GM18870 (cell line): Measurements from ENCODE around the gene NR3C1.
A peak's percentile ranks its signal among the peaks of the same experiment; 100 is the strongest.

Experiments
- ATAC-seq: cut with Tn5 transposase; IDR thresholded peaks from one replicate; pipeline ENCODE4 v1.9.1; 2021; ENCODE audit warnings: moderate library complexity; ENCODE audit not compliant: unreplicated experiment

NR3C1 gene

DNA sequence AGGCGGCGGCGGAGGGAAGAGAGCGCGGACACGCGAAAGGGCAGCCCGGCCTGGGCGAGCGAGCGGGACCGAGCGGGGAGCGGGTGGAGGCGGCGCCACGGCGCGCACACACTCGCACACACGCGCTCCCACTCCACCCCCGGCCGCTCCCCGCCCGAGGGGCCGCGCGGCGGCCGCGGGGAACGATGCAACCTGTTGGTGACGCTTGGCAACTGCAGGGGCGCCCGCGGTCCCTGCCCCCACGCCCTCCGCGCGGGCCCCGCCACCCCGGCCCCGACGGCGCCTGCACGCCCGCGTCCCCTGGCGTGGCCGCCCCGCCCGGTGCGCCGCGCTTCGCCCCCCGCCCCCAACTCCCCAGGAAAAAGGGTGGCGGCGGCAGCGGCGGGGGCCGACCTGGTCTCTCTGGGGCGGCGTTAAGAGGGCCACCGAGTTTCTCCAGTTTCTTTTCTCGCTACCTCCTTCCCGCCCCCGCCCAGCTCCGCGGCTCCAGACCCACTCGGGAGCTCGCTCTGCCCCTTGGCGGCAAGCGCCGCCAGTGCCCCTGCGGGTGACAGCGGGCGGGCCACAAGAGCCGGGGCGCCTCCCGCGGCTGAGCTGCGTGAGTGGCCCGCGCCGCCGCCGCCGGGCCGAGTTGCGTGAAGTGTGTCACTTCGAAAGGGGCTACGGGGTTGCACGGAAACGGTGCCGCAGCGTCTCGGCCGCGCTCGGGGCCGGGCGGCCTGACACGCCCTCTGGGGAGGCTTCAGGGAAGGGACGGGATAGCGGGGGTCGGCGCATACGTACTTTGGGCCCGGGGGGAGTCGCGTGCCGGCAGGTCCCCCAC is at the start of gene NR3C1:
Gene NR3C1 (minus strand): TSS at position 94 of the 823 bp plus-strand sequence. CDS start 2,847 bp downstream, outside the sequence.
- ATAC-seq, result peak; percentile 36

GRCh38 chr5:143449772-143450171 is 46.3 kb upstream of the NR3C1 start:
- no peak for ATAC-seq

- ATAC-seq, result no peak
Measured at GRCh38 chr5:143448518-143448917, 45.0 kb upstream of the NR3C1 start.

- ATAC-seq, result no peak
Measured at GRCh38 chr5:143447983-143448382, 44.5 kb upstream of the NR3C1 start.

GRCh38 chr5:143446535-143447226 is 43.2 kb upstream of the NR3C1 start:
- peak; percentile 42 for ATAC-seq

DNA sequence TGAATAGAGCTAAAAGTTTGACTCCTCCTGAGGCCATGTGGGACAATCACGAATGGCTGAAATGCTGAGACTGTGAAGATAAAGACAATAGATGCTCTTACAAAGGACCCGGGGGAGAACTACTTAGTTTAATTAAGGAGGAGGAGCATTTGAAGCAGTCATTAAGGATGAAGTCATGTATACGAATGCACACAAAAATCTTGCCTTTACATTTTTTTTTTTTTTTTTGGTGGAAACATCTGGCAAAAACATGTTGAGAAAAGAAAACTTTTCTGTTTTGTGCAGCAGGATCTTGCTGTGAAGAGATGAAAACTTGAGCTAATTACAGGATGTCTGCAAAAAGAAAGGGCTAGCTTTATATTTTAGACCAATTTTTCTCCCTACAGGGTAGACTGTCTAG is 42.3 kb upstream of the NR3C1 start:
- no peak for ATAC-seq

DNA sequence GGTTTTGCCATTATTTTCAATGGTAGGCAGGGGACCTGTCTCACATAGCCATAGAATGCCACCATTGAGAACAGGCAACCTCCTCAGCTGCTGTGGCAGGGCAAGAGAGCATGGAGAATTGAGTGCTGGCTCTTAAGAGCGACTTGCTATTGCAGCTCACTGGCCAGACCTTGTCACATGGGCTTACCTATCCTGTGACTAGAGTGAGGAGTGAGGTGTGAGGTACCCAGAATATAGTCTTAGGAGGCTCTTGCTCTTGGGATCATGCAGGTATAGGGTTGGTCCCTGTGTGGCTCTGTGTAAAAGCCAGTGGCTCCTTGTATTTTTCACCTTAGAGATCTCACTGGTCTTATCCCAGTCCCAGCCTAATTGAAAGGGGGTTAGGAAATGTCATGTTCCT is 39.8 kb upstream of the NR3C1 start:
- ATAC-seq, result no peak

GRCh38 chr5:143442385-143442784 is 38.9 kb upstream of the NR3C1 start:
- ATAC-seq, result no peak

- no peak for ATAC-seq
Measured at GRCh38 chr5:143440448-143441115, 37.1 kb upstream of the NR3C1 start.

DNA sequence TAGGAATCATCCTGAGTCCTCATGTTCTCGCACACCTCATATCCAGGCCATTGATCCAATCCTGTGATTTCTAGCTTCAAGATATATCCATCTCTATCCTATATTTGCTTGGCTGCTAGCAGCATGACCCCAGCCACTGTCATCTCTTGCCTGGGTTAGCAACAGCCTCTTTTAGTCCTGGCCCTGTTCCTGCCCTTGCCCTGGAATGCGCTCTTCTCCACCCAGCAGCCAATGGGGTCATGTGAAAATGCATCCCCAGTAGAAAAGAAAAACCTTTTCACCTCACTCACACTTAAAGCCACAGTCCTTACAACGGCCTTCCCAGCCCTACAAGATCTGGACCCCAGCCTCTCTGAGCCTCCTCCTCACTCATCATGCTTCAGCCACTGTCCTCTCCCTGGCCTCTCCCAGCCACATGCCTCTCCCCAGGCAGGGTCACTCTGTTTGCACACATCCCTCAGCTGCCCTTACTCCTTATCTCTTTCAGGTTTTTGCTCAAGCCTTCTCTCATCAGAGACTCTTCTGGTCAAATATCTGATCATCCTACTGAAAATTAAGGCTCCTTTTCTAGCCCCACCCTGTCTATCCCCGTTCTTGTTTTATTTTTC is 34.3 kb upstream of the NR3C1 start:
- no peak for ATAC-seq

- ATAC-seq, result no peak
Measured at GRCh38 chr5:143436871-143437270, 33.4 kb upstream of the NR3C1 start.

GRCh38 chr5:143435210-143435657 is 31.7 kb upstream of the NR3C1 start:
- ATAC-seq, result peak; percentile 90

DNA sequence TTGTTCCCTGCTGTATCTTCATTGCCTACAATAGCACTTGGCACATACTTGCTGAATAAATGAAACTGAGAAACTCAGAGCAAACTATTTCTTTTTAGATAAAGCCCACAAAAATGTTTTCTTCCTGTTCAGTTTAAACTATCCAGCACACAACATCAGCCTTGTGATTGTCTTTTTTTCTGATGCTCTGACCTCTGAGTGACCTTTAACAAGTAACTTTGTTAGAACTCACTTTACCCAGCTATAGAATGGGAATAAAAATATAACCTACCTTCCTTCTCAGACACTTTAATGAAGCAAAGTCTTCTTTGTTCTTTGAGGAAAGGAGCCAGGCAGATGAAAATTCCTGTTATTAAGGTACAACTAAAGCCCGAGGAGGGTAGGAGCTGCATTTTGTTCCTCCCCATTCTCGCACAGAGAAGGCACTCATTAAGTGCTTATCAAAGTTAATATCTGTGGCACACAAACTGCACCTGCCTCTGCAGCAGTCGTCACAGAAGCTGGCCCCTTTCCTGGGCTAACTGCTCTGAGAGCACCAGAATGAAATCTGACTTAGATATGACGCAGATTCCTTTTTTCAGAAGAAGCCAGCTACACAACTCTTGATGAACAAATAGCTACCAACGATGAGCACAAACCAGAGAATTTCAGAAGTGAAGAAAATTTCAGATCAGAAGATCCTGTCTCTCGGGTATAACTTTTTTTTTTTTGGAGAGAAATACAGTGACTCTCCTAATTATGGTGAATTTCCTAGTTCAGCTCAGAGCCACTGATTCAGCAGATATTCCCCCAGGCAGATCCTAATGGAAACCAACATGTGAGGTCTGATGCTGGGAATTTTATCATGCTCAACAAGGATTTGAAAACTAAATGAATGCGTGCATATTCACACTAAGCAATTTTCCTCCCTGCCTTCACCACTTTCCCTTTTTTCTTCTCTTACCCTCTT is 31.0 kb upstream of the NR3C1 start:
- peak; percentile 26 for ATAC-seq

- no peak for ATAC-seq
Measured at GRCh38 chr5:143433670-143434069, 30.2 kb upstream of the NR3C1 start.

- ATAC-seq, result no peak
Measured at GRCh38 chr5:143432658-143433239, 29.3 kb upstream of the NR3C1 start.

GRCh38 chr5:143431789-143432188 is 28.3 kb upstream of the NR3C1 start:
- ATAC-seq, result no peak

DNA sequence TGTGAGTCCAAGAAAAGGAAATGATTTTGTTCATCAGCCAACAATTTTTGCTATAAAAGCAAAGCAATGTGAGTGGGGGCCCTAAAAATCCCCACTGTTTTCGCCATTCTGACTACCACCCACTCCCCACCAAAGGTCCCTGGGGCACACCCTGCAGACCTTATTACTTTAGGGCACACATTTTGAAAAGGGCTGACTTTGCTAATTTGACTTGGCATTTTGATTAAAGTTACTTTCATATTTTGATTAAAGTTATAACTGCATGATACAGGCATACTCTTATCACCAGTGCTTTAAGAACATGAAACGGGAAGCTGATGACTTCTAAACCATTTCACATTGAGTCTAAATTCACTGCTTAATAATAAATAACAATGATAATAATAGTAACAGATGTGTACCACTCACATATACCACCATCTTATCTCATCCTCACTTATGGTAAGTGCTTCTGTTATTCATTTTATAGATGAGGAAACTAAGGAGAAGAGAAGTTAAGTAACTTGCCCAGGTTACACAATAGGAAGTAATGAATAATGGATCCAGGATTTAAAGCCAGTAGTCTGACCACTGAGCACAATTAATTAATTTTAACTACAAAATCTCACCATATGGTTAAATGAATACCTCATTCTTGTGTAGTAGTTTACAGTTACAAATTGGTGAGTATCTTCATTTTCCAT is 25.4 kb upstream of the NR3C1 start:
- ATAC-seq, result no peak

GRCh38 chr5:143428155-143428554 is 24.7 kb upstream of the NR3C1 start:
- no peak for ATAC-seq

DNA sequence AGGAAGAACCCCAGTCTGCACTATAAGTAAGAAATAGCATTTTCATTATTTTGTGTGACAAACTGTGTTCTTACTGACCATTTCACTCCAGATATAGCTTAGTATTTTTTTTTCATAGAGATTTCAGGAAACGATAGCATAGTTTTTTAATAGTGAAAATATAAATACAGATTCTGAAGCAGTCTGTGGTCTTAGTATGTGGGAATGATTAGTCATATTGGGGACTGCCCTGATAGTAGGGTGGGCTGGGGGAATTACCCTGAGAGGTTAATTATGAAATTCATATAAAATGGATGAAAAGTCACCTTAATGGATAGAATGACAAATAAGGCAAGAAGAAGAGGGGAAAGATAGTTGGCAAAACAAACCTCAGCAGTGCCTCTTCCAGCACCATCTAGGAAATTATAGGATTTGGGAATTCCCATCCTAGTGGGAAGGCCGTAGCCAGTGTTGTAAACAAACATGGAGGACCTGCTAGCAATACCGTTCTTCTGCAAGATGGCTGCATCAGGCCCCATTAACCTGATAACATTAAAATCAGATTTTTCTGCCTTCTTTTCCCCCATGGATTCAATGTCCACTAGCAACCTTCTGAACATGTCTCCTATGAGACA is 23.7 kb upstream of the NR3C1 start:
- ATAC-seq, result peak; percentile 36
